HG03066 (cell line): ENCODE data around the gene ASXL1.
"Not testable (repeated sequence)": the region's sequence is repeated elsewhere in the genome, so short reads cannot be mapped to it uniquely, and the experiment has no call there.

Experiments used
- ATAC-seq: cut with Tn5 transposase; IDR thresholded peaks from one replicate; pipeline ENCODE4 v1.9.1; 2021; ENCODE audit warnings: low read depth; ENCODE audit not compliant: unreplicated experiment

The ASXL1 gene

DNA sequence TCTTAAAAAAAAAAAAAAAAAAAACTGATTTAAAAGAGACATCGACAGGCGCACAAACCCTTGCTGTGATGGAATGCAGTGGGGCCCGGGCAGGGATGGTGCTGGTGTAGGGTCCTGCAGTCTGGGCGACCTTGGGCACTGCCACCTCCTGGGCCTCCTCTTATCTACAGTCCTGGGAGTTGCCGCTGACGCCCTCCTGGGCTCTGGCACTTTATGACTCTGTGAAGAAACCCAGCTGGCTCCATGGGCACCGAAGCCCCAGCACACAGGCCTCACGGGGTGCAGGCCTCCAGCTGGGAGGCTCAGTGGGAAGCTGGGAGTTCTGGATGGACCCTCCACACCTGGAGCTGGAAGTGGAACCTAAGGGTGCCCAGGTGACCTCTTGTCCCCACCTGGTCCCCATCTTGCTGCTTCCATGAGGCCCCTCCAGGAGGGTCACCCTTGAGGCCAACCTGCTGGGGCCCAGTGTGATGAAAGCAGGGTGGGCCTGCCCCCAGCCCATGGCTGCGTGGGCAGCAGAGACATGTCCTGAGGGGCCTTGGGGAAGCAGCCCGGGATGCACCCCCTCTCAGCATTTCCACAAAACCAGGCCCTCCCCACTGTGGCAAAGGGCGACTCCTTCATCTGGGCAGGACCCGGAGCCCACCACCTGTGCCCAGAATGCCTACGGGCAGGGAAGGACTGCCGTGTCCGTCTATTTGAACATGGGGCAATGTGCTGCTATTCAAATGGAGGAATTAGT is 104.9 kb downstream of the ASXL1 start:
- no peak for ATAC-seq

DNA sequence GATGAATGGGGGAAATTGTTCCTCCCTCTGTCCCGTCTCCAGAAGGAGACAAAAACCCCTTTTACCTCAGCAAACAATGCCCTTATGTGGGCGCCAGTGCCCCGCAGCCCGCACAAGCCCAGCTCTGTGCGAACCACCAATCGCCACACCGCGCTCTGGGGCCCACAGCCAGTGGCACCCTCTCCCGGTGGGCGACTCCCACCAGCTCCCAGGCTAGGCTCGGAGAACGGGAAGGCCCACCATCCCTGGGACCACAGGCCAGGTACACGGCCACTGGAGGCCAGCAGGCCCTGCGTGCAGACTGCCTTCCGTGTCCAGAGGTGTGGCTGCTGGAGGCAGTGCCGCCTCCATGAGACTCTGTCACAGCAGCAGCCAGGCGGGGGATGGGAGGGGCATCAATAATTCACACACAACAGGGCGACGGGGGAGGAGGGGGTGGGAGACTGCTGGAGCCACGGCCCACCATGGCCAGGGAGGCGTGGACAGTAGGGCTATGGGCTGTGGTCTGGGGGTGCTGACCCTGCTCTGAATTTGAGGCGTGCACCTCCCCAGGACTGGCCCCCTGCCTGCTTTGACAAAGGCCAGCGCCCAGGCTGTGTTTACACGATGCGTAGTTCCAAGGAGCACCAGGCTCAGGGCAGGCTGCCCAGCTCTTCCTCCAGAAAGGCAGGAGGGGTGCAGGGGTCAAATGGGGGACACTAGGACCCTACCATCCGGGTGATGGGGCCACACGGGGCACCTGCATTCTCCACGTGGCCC is 105.7 kb downstream of the ASXL1 start:
- no peak for ATAC-seq

DNA sequence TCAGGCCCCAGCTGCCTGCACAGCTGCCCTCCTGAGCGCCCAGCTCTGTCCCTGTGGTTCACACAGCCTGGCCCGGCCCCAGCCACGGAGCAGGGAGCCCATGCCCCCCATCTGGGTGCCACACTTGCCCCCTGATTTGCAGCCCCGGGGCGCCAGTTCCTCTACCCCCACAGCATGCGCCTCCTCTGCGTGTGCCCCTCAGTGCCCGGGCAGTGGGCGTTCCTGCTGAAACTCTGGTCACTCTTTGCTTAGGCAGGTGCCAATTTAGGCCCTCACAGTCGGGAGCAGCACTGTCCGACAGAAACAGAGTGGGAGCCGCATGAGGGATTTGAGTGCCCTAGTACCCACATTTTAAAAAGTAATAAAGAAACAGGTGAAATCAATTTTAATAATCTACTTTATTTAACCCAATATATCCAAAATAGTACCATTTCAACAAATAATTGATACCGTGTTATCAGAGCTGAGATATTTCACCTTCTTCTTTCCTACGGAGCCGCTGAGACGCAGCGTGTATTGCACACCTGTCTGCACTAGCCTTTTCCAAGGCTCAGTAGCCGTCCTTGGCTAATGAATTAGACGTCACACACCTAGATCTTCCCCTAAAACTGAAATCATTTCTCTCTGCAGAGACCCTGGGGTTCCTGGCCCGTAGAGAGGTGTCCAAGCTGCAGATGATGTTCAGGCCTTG is 106.4 kb downstream of the ASXL1 start:
- ATAC-seq, result no peak

DNA sequence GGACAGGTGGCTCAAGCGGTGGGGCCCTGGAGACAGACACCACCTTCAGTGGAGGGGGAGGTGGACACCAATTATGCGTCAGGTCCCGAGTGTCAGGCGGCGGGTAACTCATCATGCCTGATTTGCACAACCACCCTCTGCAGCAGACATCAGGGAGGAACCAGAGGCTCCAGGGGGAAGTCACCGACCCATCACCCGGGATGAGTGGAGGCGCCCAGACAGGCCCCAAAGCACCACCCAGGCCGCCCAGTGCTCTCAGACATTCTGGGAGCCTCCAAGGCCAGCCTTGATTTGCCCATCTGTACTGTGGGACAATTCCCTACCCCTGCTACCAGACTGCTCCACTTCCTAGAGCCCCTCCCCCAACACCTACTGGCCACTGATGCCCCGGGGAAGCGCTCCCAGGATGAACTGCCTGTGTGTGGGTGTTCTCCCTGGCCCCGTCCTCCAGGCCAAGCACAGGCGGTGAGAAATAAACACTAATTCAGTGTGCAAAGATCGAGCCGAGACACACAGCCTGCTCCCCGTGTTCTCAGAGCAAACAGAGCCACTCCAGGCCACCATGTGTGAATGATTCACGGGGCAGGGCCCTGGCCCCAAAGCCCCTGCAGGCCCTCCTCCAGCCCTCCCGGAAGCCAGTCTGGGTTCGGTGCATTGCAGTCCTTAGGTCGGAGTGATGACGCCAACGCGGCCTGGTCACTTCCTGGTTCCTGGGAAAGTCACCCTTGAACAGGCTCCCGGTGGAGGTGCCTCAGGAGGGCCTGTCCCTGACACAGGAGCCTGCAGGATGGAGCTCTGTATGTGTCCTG is 107.2 kb downstream of the ASXL1 start:
- no peak for ATAC-seq

DNA sequence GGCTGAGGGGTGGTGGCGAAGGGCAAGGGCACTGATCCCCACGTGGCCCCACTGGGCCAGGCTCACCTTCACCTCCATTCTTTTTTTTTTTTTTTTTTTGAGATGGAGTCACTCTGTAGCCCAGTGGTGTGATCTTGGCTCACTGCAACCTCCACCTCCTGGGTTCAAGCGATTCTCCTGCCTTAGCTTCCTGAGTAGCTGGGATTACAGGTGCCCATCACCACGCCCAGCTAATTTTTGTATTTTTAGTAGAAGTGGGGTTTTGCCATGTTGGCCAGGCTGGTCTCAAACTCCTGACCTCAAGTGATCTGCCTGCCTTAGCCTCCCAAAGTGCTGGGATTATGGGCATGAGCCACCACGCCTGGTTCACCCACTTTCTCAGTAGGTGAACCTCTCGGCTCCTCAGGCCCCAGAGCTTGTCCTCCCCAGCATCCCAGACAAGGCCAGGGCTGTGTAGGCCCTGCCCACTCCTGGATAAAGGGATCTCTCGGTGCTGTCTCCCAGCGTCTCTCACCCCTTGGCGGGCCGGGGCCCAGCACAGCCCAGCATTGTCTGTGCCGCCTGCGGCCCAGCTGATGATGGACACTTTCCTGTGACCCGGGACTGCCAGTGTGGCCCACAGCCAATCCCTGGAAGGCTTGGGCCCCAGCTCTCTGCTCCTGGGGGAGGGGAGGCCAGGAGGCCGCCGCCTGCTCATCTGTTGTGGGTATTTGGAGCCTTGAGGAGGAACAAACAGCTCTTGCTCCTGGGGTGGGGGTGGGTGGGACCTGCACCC is 108.0 kb downstream of the ASXL1 start:
- ATAC-seq, result not testable (repeated sequence)

DNA sequence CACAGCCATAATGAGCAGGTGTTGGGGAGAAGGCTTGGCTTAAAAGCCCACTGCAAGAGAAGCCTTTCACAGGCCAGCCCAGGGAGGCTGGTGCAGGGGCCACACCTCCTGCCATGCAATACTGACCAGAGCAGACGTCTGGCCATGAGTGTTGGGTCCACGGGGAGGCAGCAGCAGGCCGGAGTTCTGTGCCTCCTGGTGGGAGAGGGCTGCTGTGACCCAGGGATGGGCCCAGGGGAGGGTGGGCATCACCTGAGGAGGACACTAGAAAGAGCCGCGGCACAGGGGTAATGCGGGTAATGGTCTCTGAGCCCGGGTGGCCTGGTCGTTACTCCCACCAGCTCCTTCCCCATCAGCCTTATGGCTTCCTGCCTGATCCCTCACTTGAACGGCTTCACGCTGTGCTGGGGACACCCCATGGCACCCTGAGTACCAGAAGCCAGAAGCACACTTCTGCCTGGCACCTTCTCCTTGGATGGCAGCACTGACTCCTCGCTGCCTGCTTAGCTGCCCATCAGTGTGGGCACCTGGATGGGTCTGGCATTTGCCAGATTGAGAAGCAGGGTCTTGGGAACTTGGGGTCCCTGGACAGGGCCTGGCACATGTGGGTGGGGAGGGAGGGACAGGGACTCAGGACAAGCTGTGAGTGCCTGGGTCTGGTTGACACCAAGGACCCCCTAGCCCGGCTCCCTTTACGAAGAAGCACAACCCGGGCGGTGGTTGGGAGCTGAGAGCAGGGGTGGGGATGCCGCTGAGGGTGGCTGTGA is 108.8 kb downstream of the ASXL1 start:
- no peak for ATAC-seq

DNA sequence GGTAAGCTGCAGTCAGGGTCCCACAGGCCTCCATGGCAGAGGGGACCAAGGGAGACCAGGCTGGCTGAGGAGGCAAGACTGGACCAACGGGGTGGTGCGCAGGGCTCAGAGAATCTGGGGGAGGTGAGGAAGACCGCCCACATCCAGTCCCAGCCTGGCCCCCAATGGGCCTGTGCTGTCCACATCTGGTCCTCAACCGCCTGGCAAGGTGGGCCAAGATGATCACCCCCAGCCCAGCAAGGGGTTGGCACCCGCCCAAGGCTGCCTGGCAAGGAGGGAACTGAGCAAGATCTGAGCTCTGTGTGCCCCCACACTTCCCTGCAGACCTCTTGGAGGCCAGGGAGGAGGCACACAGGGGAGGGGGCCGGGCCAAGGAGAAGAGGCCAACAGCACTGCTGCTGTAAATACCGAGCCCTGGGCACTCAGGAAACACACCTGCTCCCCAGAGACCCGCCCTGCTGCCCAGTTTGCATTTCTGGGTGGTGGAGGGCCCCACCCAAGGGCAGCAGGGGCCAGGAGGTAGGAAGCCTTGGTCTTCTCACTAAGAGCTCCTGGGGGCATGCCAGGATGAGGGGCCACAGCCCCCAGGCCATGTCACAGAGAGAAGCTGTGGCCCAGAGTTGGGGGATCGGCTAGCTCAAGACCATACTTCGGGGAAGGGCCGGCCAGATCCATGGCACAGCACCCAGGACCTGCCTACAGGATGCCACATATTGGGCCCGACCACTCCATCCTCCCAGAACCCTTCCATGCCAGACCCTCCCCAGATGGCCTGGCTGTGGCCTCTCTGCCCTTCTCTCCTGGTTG is 109.6 kb downstream of the ASXL1 start:
- ATAC-seq, result no peak

DNA sequence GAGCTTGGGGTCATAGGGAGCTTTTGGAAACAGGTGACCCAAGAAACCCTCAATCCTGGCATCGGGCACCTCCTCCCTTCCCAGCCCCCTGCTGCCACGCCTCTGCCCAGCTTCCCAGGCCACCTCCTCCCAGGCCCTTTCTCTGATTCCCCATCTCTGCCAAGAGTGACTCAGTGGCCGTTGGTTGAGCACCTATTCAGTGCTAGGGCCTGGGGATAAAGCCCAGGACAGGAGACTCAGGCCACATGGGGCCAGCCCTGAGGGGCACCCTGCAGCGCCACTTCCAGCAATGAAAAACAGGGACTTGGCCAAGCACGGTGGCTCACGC is 110.1 kb downstream of the ASXL1 start:
- ATAC-seq, result no peak

DNA sequence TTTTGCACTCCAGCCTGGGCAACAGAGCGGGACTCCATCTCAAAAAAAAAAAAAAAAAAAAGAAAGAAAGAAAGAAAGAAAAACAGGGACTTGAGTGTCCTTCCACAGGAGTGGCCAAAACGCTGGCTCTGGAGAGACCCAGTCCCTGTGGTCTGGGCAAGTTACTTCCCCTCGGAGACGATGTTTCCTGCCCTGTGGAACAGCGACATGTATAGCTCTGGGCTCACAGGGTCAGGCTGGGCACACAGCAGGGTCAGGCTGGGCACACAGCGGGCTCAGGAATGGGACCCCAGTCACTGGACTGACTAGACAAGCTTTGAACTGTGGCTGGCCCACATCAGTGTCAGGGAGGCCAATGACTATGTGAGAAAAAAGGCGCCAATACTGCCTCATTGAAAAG is 110.7 kb downstream of the ASXL1 start:
- ATAC-seq, result no peak

DNA sequence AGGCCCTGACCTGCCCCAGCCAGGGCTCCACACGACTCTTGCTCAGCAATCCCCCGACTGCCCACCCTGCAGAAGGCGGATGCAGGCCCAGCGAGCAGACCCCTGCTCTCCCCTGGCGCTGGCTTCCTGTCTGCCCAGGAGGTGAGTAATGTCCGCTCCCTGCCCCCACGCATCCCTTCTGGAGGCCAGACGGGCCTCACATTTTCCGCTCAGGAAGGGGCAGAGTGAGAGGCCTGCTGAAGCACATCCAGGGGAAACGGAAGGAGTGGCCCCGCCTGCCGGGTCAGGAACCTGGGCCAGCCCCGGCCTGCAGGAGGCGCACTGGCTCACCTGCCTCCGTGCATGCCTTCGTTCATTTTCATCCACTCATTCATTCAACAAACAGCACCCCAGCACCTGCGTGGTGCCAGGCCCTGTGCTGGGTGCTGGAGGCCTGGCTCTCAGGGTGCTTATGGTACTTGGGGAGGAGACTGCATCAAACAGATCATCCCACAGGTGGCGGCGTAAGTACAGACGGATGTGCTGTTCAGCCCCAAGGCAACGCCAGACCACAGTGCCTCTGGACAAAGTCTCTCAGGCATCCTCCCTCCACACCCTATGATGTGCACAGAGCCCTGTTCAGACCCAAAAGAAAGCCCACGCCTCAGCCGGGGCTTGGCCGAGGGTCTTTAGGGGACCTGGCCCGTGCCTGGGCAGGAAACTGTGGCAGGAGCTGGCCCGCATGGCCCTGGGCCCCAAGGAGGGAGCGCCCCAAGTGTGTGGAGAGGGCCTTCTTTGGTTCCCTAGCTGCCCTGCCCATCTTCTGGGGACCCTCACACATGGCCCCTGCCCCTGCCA is 112.1 kb downstream of the ASXL1 start:
- ATAC-seq, result no peak

DNA sequence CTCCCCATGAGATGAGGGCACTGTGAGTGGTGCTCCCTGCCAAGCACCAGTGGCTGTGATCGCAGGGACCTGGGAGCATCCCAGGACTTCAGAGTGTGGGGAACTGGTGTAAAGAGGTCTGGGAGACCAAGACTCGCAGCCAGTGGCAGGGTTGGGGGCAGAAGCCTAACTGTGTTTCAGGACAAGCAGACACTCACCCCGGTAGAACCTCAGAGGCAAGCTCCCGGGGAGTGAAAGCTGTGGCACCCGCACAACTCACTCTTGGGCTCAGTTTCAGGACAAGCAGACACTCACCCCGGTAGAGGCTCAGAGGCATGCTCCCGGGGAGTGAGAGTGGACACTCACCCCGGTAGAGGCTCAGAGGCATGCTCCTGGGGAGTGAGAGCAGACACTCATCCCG is 112.8 kb downstream of the ASXL1 start:
- no peak for ATAC-seq

DNA sequence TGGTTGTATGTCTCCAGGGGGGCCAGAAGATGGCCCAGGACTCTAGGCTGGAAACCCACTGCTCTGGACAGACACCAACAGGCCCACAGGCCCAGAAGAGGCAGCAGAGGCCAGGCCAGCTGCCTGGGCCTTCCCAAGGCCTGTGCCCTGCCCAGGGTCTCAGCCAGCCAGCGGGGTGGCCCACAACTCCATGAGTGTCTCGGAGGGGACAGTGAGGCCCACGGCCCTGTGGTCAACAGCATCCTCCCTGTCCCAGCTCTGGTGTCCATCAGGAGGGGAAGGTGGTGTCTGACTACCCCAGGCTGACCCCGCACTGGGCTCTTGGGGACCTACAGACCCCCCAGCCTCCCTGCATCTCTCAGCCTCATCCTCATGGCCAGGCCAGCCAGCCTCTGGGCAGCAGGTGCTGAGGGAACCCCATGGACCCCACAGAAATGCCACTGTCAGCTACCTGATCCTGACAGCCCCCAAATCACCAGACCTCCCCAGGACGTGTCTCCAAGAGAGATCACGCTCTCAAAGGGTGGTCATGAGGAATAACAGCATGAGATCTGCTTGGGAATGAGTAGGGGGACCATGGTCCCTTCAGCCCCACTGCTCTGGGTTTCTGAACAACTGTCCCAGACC is 114.6 kb downstream of the ASXL1 start:
- ATAC-seq, result no peak

DNA sequence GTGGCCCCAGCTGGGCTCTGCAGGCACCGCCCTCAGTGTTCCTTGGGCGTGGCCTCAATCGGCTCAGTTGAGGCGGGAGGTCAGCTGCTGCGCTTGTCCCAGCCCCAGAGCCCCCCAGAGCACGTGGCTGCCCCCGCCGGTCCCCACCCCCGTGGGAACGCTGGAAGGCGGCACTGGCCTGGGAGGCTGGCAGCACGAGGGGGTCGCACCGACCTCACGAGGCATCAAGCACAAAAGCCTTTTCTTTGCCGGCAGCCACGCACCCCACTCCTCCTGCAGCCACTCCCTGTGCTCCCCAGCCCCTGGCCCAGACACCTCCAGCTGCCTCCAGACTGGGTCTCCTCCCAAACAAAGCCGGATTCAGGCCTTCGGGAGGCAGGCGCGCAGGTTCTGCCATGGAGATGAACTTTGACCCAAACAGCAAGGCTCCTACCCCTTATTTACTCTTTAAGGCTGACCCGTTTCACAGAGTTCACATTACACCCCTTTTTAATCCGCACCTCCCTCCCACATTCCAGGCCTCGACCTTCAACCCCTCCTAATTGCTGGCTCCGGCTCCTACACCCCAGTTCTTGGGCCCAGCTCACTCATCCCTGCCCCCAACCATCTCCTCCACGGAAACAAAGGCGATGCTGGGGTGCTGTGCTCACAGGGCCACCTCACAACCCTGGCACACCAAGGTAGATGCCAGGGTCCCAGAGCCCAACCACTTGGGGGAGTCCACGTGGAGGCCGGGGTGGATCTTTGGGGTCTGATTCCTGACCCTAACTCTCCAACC is 115.3 kb downstream of the ASXL1 start:
- ATAC-seq, result no peak

DNA sequence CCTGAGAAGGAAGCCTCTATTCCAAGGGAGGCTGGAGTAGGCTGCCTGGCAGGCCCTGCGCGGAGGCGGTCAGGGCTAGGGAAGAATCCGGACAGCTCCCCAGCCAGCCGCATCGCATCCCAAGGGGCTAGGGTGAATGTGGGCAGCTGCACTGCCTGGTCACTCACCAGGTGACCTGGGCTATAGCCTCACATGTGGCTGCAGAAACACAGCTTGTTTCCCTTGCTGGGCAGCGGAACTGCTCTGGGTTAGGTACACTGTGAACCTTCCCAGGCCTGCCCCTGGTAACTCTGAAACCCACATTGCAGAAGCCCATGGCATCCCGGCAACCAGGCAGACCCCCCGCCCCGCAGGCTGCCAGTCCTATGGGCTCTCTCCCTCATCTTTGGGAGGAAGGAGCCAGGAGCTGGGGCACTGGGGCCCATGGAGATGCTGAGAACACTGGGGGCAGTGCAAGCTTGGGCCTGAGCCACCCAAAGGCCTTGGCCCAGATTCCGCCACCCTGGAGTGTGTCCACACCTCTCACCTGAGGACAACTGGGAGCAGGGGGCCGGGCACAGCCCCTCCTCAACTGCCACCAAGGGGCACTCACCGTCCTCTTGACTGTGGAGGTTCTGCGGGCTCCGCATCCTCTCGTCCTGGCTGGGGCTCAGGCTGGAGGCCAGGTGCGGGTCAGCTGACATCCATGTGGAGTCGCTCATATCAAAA is 116.0 kb downstream of the ASXL1 start:
- ATAC-seq, result no peak

DNA sequence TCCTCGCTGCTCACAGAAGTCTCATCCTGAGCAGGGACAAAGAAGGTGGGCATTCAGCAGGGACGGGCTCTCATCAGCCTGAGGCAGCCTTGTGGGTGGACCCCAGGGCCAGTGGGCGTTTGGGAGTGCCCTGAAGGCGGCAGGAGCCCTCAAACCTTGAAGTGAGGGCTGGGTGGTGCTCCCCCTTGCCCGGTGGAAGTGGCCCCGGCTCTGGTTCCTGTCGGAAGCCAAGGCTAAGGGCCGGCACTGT is 116.5 kb downstream of the ASXL1 start:
- no peak for ATAC-seq
